ENCODE results near the gene LY86. TPM values are rescaled to one million over a fixed set of nuclear protein-coding genes. Genes with fewer than 3 reads are reported as not detected.
A peak's percentile ranks its signal among the peaks of the same experiment; 100 is the strongest.

The LY86 gene
- polyA plus RNA-seq, 5 donors: 2.1 to 3.8 (median 2.3) TPM

GRCh38 chr6:6619021-6619794 lies 30.7 kb downstream of the LY86 start:
- DNase-seq: no peak

GRCh38 chr6:6620766-6621425 lies 32.4 kb downstream of the LY86 start:
- no peak for DNase-seq

GRCh38 chr6:6622501-6622900 lies 34.0 kb downstream of the LY86 start:
- no peak for DNase-seq

GRCh38 chr6:6623553-6623952 lies 35.0 kb downstream of the LY86 start:
- no peak for DNase-seq

- DNase-seq: peak; percentile 34 to 55
Measured at GRCh38 chr6:6624269-6624990, 35.9 kb downstream of the LY86 start.

GRCh38 chr6:6626187-6626586 lies 37.7 kb downstream of the LY86 start:
- no peak for DNase-seq

GRCh38 chr6:6629402-6629801 lies 40.9 kb downstream of the LY86 start:
- no peak for DNase-seq

- DNase-seq: no peak
Measured at GRCh38 chr6:6631053-6631452, 42.5 kb downstream of the LY86 start.

- DNase-seq: peak; percentile 71 to 73
Measured at GRCh38 chr6:6631534-6632276, 43.2 kb downstream of the LY86 start.

GRCh38 chr6:6633898-6634734 lies 45.6 kb downstream of the LY86 start:
- DNase-seq: no peak

- DNase-seq: no peak
Measured at GRCh38 chr6:6634735-6635075, 46.2 kb downstream of the LY86 start.

GRCh38 chr6:6635291-6635690 lies 46.8 kb downstream of the LY86 start:
- no peak for DNase-seq

GRCh38 chr6:6635869-6636268 lies 47.3 kb downstream of the LY86 start:
- DNase-seq: no peak

GRCh38 chr6:6639572-6639971 lies 51.1 kb downstream of the LY86 start:
- DNase-seq: no peak

GRCh38 chr6:6640926-6641325 lies 52.4 kb downstream of the LY86 start:
- DNase-seq: no peak

- no peak for DNase-seq
Measured at GRCh38 chr6:6643398-6643797, 54.9 kb downstream of the LY86 start.

- no peak for DNase-seq
Measured at GRCh38 chr6:6645261-6645917, 56.9 kb downstream of the LY86 start.

- DNase-seq: no peak
Measured at GRCh38 chr6:6646384-6646783, 57.9 kb downstream of the LY86 start.

- no peak for DNase-seq
Measured at GRCh38 chr6:6646859-6647258, 58.3 kb downstream of the LY86 start.

- no peak for DNase-seq
Measured at GRCh38 chr6:6648692-6649343, 60.3 kb downstream of the LY86 start.
